Right ventricle myocardium inferior (tissue), 1 donor: ENCODE measurements around the gene RALGPS2. TPM values are rescaled to one million over a fixed set of nuclear protein-coding genes. Genes with fewer than 3 reads are reported as not detected.

Source experiments
- ATAC-seq: fragments of 200-7000 bp; cut with Tn5 transposase; one replicate; pipeline ENCODE4 v1.9.1; 2020; ENCODE audit warnings: mild to moderate bottlenecking, moderate library complexity
- DNase-seq: peaks from one replicate; pipeline ENCODE4 v3.0.0; 2021; ENCODE audit errors: missing footprints
- intact Hi-C: fragments of 100-400 bp; cut with DNase I; formaldehyde crosslinking; loops from one replicate; pipeline ENCODE4 v1.11.0; 2022
- long read RNA-seq: library from polyadenylated mRNA; unstranded; transcript quantifications from one replicate; pipeline ENCODE4 v2.0.0, GENCODE V29; 2021
- total RNA-seq: library from RNA; stranded (reverse); fragmentation: NEBNext Ultra II Directional; extraction: Animal tissue kit (Norgen Biotek cat#: 25700); gene quantifications from one replicate; pipeline ENCODE4 v1.2.1, GENCODE V29; 2021
- donor health status: DM: no; HTN: yes; CAD: no; lungs with severe emphysema.

Gene RALGPS2, protein sequence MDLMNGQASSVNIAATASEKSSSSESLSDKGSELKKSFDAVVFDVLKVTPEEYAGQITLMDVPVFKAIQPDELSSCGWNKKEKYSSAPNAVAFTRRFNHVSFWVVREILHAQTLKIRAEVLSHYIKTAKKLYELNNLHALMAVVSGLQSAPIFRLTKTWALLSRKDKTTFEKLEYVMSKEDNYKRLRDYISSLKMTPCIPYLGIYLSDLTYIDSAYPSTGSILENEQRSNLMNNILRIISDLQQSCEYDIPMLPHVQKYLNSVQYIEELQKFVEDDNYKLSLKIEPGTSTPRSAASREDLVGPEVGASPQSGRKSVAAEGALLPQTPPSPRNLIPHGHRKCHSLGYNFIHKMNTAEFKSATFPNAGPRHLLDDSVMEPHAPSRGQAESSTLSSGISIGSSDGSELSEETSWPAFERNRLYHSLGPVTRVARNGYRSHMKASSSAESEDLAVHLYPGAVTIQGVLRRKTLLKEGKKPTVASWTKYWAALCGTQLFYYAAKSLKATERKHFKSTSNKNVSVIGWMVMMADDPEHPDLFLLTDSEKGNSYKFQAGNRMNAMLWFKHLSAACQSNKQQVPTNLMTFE
- 14.4 TPM for total RNA-seq
- long read RNA-seq, full-length matches to known transcripts: 2 of 3 reads
- long read RNA-seq, partial matches to known transcripts: 1 of 3 reads
- long read RNA-seq, other reads (novel, unspliced or antisense): 0 of 3 reads

DNA sequence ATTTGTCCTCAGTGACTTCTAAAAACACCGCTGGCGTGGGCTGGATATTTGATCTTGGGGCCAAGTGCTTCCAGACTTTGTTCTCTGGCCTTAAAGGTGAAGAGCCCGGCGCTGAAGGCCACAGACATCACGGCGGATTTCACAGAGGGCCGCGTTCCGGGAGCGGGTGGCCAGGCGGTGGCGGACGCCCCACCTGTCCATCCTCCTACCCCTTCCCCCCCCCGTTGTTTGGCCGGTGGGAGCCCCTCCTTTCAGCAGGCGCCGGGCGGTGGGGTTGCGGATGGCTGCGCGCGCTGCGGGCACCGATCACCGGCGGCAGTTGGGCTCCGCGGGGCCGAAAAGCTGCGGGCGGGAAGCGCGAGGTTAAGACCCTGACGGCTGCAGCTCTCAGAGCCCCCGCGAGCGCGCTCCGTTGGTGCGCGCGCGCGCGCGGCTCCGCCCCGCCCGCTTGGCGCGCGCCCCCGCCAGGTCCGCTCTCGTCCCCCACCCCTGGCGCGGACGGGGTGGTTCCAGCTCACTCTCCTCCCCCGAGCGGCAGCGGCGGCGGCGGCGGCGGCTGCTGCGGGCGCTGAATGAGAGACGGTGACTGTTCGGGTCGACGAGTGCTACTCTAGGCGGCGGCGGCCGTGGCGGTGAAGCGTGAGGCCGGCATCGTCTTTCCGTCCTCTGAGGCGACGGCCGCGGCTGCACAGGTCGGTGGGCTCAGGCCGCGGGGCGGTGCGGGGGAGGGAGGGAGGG, at the start of gene RALGPS2:
Gene RALGPS2, plus strand, starts transcription at position 517 of the 738 bp plus-strand sequence. CDS start 51,521 bp downstream, outside the sequence.
- intact Hi-C loops: loop anchor here (10.0 kb wide), 1 partner anchor 180 kb away; no protein-coding TSS in a partner anchor
- ATAC-seq: peak; percentile 95
- peak; percentile 85 for DNase-seq

GRCh38 chr1:178679237-178679636, 45.8 kb upstream of the RALGPS2 start:
- DNase-seq (no peak), ATAC-seq (no peak)
- intact Hi-C loops: no loop called here

DNA sequence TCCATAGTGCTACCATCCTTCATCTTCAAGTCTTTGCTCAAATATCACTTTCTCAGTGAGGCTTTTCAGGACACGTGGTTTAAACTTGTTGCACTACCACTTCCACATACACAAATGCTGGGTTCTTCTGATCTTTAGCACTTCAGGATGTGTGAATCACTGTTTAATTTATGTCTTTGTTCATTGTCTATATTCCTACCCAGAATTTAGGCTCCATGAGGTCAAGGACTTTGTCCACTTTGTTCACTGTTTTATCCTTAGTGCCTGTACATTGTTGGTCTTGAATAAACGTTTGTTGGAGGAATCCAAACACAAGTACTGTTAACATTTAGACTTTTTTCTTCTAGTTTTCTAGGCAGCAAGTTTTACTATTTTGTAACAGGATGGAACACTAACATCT, 42.6 kb upstream of the RALGPS2 start:
- DNase-seq (no peak), ATAC-seq (no peak)
- intact Hi-C loops: no loop called here

- ATAC-seq (no peak), DNase-seq (no peak)
- intact Hi-C loops: no loop called here
Measured at GRCh38 chr1:178682886-178683285, 42.2 kb upstream of the RALGPS2 start.

DNA sequence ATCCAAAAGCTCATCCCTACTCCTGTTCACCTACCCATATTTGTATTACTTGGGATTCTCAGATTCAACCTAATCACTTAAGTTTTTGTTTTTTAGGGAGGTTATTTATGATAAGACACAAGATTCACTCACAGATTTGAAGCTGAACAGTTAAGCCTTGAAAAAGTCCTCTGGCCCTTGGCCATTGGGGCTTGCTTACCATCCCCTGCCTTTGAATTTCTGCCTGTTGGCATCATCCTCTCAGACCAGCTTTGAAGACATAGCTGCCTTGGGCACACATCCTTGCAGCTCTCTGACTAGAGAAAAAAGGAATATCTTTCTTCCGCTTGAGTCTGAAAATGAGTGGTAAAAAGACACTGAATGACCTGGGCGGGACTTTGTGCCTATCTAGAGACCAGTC, 41.8 kb upstream of the RALGPS2 start:
- intact Hi-C loops: no loop called here
- DNase-seq: no peak
- no peak for ATAC-seq

DNA sequence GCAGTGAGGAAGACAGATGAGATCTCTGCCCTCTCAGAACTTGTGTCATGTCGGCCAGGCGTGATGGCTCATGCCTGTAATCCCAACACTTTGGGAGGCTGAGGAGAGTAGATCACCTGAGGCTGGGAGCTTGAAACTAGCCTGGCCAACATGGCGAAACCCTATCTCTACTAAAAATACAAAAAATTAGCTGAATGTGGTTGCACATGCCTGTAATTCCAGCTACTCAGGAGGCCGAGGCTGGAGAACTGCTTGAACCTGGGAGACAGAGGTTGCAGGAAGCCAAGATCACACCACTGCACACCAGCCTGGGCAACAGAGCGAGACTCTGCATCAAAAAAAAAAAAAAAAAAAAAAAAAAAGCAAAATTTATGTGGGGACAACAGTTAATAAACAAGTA, 40.9 kb upstream of the RALGPS2 start:
- DNase-seq (no peak), ATAC-seq (no peak)
- intact Hi-C loops: no loop called here

DNA sequence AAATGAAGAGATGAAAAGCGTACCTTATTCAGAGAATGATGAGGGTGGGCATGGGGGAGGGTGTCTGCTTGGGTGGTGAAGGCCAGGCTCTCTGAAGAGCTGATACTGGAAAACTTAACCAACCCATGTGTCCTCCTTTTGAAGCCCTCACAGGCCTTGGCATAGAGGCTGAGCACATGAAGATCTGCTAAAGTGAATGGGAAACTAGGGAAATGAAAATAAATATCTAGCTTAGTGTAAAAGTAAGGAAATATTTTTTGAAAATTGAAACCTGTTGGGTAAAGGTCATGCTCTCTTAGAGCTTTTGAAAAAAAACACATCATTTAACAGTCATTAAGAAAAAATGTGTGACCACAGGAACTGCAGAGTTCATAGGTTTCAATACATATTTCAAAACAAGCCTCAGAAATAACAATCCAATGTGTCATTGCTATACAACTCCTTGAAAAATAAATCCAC, 40.5 kb upstream of the RALGPS2 start:
- ATAC-seq (no peak), DNase-seq (no peak)
- intact Hi-C loops: no loop called here

DNA sequence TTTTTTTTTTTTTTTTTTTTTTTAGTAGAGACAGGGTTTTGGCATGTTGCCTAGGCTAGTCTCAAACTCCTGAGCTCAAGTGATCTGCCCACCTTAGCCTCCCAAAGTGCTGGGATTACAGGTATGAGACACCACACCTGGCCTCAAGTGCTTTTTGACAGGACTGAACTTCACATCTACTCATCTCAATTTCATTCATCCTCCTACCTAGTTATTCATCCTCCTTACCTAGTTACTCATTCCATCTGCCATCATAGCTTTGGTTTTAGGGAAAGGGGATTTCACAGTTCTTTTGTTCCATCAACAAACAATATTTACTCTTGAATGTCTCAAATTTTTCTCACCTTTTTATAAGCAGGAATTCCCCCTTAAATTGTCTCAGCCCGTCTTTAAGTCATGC, 38.6 kb upstream of the RALGPS2 start:
- ATAC-seq (no peak), DNase-seq (no peak)
- intact Hi-C loops: no loop called here

DNA sequence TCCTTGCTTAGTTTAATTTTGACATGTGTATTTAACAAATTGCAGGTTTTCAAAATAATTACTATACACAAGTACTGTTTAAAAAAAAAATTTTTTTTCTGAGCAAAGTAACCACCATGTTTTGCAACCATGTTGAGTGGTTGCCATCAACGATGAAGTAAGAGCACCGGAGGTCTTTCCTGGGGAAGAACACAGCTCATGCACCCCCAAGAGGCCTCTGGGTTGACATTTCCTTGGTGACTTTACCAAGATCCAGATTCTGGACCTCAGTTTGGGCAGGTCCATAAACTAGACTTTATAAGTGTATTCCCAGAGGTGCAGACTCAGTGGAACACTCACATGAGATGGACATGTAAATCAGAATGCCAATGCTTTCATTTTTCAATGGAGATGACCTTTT, 36.8 kb upstream of the RALGPS2 start:
- intact Hi-C loops: no loop called here
- ATAC-seq (peak; percentile 95), DNase-seq (no peak)

- intact Hi-C loops: no loop called here
- DNase-seq (no peak), ATAC-seq (no peak)
Measured at GRCh38 chr1:178689769-178690168, 35.3 kb upstream of the RALGPS2 start.

DNA sequence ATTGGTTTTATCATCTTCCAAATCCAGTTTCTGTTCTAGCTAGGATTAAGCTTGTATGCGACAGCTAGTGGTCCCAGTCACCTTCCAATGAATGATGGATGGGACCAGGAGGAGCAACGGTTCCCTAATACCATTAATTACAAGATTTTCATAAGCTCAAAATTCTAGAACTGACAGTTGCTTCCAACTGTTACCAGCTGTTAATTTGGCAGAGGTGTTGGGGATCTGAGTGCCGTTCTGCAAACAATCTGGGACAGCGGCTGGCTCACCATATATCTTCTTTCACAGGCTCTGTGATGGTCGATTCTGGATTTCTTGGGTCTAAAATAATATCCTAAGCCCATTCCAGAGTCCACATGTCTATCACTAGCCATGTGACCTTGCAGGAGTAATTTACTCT, 34.5 kb upstream of the RALGPS2 start:
- ATAC-seq: no peak
- intact Hi-C loops: no loop called here
- DNase-seq: no peak

- intact Hi-C loops: no loop called here
- ATAC-seq (no peak), DNase-seq (no peak)
Measured at GRCh38 chr1:178692564-178693327, 32.3 kb upstream of the RALGPS2 start.

GRCh38 chr1:178693366-178693765, 31.7 kb upstream of the RALGPS2 start:
- ATAC-seq (no peak), DNase-seq (no peak)
- intact Hi-C loops: no loop called here

GRCh38 chr1:178694923-178695525, 30.0 kb upstream of the RALGPS2 start:
- no peak for ATAC-seq
- no peak for DNase-seq
- intact Hi-C loops: no loop called here

DNA sequence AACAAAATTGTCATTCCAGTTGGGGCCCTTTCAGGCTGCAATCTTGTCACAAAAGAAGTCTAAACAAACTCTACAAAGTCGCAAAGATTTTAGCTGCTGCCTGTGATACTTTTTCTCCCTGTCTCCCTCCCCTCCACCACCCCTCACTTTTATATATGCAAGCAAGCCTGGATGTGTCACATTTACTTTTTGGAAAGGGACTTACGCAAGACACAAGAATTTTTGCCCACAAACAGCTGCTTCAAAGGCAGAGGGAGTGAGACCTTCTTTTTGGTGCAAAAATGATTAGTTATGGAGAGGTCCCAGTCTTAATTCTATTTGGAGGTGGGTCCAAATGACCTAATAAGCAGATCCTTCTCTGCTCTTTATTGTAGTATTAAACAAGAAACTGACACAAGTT, 22.9 kb upstream of the RALGPS2 start:
- DNase-seq: no peak
- no peak for ATAC-seq
- intact Hi-C loops: no loop called here

DNA sequence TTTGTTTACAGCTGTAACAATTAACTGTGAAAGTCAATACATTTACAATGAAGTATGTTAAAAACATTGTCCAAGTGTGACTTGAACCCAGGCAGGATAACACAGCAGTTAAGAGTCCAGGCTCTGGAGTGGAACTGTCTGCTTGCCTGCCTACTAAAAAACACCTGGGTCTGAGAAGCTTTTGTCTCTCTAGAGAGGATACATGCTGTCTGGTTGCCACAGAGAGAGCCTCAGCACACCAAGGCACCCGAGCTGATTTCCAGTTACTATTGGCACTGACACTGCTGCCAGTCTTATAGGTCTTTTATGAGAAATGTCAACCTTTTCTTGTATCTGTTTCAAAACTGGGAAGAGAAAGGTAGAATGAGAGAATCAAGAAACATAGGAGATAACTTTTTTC, 20.2 kb upstream of the RALGPS2 start:
- ATAC-seq (no peak), DNase-seq (no peak)
- intact Hi-C loops: no loop called here

DNA sequence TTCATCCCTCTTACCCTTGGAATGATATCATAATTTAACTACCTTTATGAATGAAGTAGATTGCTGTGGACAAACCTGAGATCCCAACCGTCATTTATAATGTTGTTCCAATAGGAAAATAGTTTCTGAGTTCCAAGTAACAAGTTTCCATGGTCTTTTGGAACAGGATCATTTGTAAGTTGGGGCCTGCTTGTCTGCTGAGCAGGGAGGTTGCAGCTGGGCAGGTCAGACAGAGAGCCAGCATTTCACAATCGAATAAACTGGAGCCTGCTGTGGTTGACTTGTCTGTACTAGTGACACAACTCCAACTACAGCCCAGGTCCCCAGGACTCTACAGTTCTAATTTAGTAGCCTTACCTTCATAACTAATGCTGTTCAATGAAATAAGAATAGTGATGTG, 18.6 kb upstream of the RALGPS2 start:
- DNase-seq: no peak

DNA sequence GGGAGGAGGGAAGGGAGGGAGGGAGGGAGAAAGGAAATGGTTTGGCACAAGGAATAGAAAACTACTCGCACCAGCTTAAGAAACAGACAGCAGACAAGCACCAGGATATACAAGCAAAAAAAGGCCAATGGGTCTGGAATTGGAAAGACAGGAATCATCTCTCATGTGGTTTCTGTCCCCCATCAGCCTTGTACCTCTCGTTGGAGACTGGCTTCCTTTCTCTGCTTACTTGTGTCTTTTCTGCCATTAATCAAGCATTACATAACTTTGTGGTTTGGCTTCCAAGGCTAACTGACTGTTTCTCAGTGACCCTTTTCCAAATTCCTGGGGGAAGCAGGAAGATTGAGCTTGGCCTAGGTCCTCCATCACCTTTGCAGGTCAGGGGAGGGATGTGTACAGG, 11.8 kb upstream of the RALGPS2 start:
- intact Hi-C loops: no loop called here
- ATAC-seq: no peak
- DNase-seq: no peak

More for the DNA sequence above, 18.6 kb upstream of the RALGPS2 start:
- ATAC-seq: peak; percentile 93
- intact Hi-C loops: no loop called here
